Activated CD8-positive, alpha-beta T cell treated with anti-CD3 and anti-CD28 coated beads, Interleukin-2, amount 10 ng/mL, durations not matched to agents 7 days and 5 days (primary cell): ENCODE data around the gene C12orf42. TPM values are rescaled to one million over a fixed set of nuclear protein-coding genes. Genes with fewer than 3 reads are reported as not detected.

Source experiments
- ATAC-seq: fragments of 150-1000 bp; cut with Tn5 transposase; one replicate; pipeline ENCODE4 v1.10.0; 2021; ENCODE audit warnings: moderate library complexity
- CTCF ChIA-PET: fragments of 350-600 bp; sonication (Branson Sonifier 250); formaldehyde crosslinking; loops from one replicate; lab custom pipeline; 2021; ENCODE audit warnings: antibody characterized with exemption; lab: Charles Lee
- POLR2A ChIA-PET: fragments of 350-600 bp; sonication (Branson Sonifier 250); formaldehyde crosslinking; loops from one replicate; lab custom pipeline; 2021; ENCODE audit warnings: antibody characterized with exemption; lab: Charles Lee
- DNase-seq: peaks from one replicate; pipeline ENCODE4 v3.0.0-alpha.2; 2020
- H3K27ac Mint-ChIP-seq: one replicate; pipeline ENCODE4 v1.8.0; 2021; ENCODE audit warnings: mild to moderate bottlenecking, mixed read lengths
- H3K27me3 Mint-ChIP-seq: one replicate; pipeline ENCODE4 v1.8.0; 2021; ENCODE audit warnings: low read depth, mixed read lengths
- H3K36me3 Mint-ChIP-seq: one replicate; pipeline ENCODE4 v1.8.0; 2021; ENCODE audit warnings: low read depth, mixed read lengths
- H3K4me1 Mint-ChIP-seq: one replicate; pipeline ENCODE4 v1.8.0; 2021; ENCODE audit warnings: low read depth, mixed read lengths
- H3K4me3 Mint-ChIP-seq: one replicate; pipeline ENCODE4 v1.8.0; 2021; ENCODE audit warnings: mild to moderate bottlenecking, mixed read lengths
- H3K9me3 Mint-ChIP-seq: one replicate; pipeline ENCODE4 v1.8.0; 2022; ENCODE audit warnings: mixed read lengths; ENCODE audit not compliant: insufficient read depth
- total RNA-seq, 2 experiments: library from RNA; stranded (reverse); gene quantifications; one replicate each; pipeline ENCODE4 v1.2.3, GENCODE V29; 2021

The C12orf42 gene
- total RNA-seq, 2 experiments from 2014 or later = 0.84 to 0.91 TPM

DNA sequence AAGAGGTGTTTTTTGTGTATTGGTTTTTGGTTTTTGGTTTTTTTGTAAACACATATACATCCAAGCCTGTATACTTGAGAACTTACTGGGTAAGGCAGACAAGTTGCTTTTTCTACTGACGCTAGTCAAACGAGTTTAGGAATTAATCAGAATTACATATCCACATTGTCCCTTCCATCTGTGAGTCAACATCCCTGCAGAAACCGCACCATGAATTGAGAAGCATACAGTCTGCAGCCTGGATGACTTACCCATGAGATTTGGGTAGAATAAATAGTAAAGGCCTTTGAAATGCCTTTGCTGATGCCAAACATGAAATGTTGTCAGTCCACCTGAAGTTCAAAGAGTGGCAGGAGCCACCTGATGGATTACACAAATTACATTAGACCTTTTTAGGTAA, 21.4 kb upstream of the C12orf42 start:
- CTCF ChIA-PET = no interaction called here

DNA sequence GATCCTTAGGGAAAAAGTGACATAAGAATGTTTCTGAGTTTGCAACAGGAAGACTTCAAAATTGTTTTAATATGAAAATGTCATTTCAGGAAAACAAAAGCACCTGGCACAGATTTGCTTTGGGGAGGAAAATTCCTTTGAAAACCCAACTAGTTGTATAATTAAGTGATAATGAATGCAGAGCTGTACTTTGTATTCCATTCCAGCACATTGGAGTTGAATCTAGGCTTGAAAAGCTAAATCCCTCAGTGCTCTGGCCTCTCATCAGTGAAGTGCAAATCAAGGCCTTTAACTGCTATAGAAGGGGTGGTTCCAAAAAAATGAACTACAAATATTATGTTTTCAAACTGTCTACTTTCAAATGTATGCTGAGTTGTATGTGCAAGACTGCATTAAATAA, 19.6 kb upstream of the C12orf42 start:
- DNase-seq (no peak), ATAC-seq (no peak)
- ChIA-PET CTCF (no interaction called here), POLR2A (no interaction called here)
- Mint-ChIP-seq H3K4me1 (no peaks in the 10 kb centered on the region), H3K9me3 (peaks cover 3% of the 10 kb centered on the region), H3K27me3 (peaks cover 3% of the 10 kb centered on the region), H3K4me3 (no peak overlapping the region), H3K27ac (no peak overlapping the region), H3K36me3 (no peaks in the 10 kb centered on the region)

More for the DNA sequence above, 21.4 kb upstream of the C12orf42 start:
- no peaks in the 10 kb centered on the region for H3K36me3 Mint-ChIP-seq
- ATAC-seq (no peak), DNase-seq (no peak)
- peaks cover 3% of the 10 kb centered on the region for H3K9me3 Mint-ChIP-seq
- no peak overlapping the region for H3K27ac Mint-ChIP-seq
- no peak overlapping the region for H3K4me3 Mint-ChIP-seq
- H3K4me1 Mint-ChIP-seq = no peaks in the 10 kb centered on the region
- H3K27me3 Mint-ChIP-seq = peaks cover 3% of the 10 kb centered on the region
- POLR2A ChIA-PET = no interaction called here

DNA sequence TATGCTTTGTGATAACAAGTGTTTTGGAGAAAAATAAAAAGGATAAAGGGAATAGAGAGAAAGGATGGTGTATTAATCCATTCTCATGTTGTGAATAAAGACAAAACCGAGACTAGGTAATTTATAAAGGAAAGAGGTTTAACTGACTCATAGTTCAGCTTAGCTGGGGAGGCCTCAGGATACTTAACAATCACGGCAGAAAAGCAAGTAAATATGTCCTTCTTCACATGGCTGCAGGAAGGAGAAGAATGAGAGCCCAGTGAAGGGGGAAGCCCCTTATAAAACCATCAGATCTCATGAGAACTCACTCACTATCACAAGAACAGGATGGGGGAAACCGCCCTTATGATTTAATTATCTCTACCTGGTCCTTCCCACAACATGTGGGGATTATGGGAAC, 18.1 kb upstream of the C12orf42 start:
- no peak overlapping the region for H3K27ac Mint-ChIP-seq
- H3K27me3 Mint-ChIP-seq = no peaks in the 10 kb centered on the region
- H3K4me1 Mint-ChIP-seq = no peaks in the 10 kb centered on the region
- H3K4me3 Mint-ChIP-seq = no peak overlapping the region
- no peak for DNase-seq
- no peak for ATAC-seq
- H3K36me3 Mint-ChIP-seq = no peaks in the 10 kb centered on the region
- peaks cover 3% of the 10 kb centered on the region for H3K9me3 Mint-ChIP-seq
- CTCF ChIA-PET = no interaction called here
- POLR2A ChIA-PET = no interaction called here

DNA sequence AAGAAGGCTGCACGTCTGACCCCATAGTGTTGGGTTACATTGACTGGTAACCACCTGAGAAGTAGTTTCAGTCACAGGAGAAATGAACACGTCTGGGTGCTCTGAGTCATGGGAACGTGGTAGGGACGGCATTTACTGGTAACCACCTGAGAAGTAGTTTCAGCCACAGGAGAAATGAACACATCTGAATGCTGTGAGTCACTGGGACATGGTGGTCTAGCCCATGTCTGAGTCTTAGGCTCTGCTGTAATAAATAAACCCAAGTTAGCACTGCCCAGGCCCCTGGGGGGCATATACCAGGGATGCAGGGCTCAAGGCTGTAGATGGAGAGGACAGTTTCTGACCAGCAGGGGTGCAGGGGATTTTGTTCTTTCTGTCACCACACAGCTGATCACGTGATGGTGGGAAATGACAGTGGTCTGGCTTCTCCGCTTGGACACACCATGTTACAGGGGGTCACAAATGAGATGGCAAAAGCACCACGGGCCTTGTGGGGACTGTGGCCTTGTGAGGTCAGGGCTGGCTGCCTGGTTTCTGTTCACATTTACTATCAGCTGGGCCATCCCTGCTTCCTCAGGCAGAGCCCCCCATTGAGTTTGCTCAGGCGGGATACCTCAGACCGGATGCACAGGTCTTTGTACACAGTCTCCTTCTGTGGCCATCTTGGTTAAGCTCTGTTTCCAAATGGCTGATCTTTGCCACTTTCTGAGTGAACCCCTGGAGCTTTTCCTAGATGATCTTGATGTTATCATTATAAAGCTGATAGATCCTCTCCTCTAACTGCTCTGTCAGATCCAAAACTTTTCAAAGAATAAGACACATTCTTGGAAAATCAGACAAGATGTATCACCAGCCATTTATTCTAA, 9.8 kb upstream of the C12orf42 start:
- H3K27ac Mint-ChIP-seq = peak overlapping the region; percentile 17
- ChIA-PET POLR2A (interaction anchor here (0.6 kb wide), 1 partner anchor 236 kb away, joined by 3 read pairs; no protein-coding TSS in a partner anchor), CTCF (interaction anchor here (0.6 to 0.8 kb wide), 3 partner anchors 9 to 557 kb away, joined by 3 read pairs; partner anchors contain the start of gene C12orf42)
- peaks cover 32% of the 10 kb centered on the region for H3K4me1 Mint-ChIP-seq
- peak; percentile 72 for DNase-seq
- ATAC-seq = peak; percentile 84
- no peak overlapping the region for H3K4me3 Mint-ChIP-seq
- H3K27me3 Mint-ChIP-seq = peaks cover 3% of the 10 kb centered on the region
- no peaks in the 10 kb centered on the region for H3K9me3 Mint-ChIP-seq
- no peaks in the 10 kb centered on the region for H3K36me3 Mint-ChIP-seq

DNA sequence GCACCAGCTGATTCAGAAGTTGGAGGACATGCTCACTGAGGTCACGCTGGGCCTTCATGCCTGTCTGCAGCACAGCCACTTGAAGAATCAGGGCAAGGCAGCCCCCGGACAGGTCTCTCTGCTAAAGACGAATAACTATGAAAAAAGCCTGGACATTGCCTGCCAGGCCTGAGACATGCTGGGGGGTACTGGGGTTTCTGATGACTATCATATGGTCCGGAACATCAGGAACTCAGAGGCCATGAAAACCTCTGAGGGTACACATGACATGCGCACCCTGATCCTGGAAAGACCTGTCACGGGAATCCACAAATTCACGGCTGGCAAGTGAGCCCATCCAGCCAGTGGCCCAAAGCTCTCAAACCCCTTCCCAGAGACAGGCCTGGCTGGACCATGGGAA, 8.8 kb upstream of the C12orf42 start:
- no peak for DNase-seq
- Mint-ChIP-seq H3K4me3 (no peak overlapping the region), H3K27me3 (peaks cover 3% of the 10 kb centered on the region), H3K4me1 (peaks cover 32% of the 10 kb centered on the region), H3K36me3 (no peaks in the 10 kb centered on the region), H3K9me3 (no peaks in the 10 kb centered on the region), H3K27ac (no peak overlapping the region)
- no peak for ATAC-seq
- CTCF ChIA-PET = interaction anchor here (0.9 kb wide), 1 partner anchor 20 kb away, joined by 3 read pairs; no protein-coding TSS in a partner anchor
- POLR2A ChIA-PET = no interaction called here

DNA sequence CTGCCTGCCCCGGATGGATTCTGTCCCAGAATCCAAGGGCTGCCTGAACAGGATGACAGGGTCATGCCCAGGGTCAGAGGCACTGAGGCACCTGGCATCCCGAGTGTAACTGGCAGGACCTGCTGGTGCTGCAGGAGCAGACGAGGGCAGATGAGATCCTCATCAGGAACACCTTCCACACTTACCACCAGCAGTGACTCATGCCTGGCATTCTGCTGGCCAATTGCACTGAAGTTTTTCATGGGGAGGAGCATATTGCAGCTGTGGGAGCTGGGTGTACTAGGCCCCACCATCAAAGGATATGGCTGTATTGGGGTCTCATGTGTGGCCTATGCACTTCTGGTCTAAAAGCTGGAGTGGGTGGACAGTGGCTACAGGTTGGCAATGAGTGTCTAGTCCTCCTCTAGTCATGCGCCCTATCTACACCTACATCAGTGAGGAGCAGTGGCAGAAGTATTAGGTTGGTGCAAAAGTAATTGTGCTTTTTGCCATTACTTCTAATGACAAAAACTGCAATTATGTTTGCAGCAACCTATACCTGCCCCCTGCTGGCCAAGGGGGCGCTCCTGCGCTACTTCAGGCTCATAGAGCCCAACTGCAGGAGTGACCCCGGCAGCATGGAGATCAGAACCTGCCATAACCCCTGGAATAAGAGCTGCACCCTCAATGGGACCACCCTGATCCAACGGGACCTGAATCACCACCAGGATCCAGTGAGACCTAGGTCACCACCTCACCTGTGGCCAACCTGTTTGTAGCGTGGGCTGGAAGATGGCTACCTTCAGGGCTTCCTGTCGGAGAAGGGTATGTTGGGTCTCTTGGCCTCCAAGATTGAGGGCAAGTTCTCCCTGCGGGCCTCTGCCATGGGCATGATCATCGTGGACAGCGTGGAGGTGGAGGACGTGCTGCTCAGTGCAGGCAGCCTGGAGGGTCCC, 8.0 kb upstream of the C12orf42 start:
- POLR2A ChIA-PET = no interaction called here
- peaks cover 3% of the 10 kb centered on the region for H3K27me3 Mint-ChIP-seq
- CTCF ChIA-PET = interaction anchor here (0.9 kb wide), 1 partner anchor 19 kb away, joined by 3 read pairs; no protein-coding TSS in a partner anchor
- no peak for ATAC-seq
- no peaks in the 10 kb centered on the region for H3K9me3 Mint-ChIP-seq
- no peak overlapping the region for H3K4me3 Mint-ChIP-seq
- DNase-seq = peak; percentile 56
- no peak overlapping the region for H3K27ac Mint-ChIP-seq
- H3K36me3 Mint-ChIP-seq = no peaks in the 10 kb centered on the region
- peaks cover 32% of the 10 kb centered on the region for H3K4me1 Mint-ChIP-seq

DNA sequence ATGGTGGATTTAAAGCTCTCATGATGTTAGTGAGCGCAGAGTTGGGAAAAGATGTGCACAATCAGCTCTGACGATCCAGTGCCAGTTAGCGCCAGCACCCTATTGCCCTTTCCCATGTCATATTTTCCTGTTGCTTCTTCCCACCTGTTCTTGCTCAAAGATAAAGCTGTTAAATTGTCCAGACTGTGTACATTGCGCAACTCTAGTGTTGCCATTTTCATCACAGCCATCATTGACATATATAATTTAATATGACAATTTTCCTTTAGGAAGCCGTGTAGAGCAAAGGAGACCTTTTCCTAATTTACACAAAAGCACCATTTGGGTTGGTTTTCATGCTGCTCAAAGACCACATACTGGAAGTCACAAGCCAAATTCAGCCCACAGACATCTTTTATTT, 5.7 kb upstream of the C12orf42 start:
- ATAC-seq = no peak
- ChIA-PET CTCF (interaction anchor here (1.8 kb wide), 1 partner anchor 551 kb away, joined by 3 read pairs; no protein-coding TSS in a partner anchor), POLR2A (no interaction called here)
- peaks cover 32% of the 10 kb centered on the region for H3K4me1 Mint-ChIP-seq
- H3K9me3 Mint-ChIP-seq = no peaks in the 10 kb centered on the region
- no peak overlapping the region for H3K27ac Mint-ChIP-seq
- H3K27me3 Mint-ChIP-seq = peaks cover 8% of the 10 kb centered on the region
- DNase-seq = no peak
- H3K36me3 Mint-ChIP-seq = no peaks in the 10 kb centered on the region
- H3K4me3 Mint-ChIP-seq = no peak overlapping the region

DNA sequence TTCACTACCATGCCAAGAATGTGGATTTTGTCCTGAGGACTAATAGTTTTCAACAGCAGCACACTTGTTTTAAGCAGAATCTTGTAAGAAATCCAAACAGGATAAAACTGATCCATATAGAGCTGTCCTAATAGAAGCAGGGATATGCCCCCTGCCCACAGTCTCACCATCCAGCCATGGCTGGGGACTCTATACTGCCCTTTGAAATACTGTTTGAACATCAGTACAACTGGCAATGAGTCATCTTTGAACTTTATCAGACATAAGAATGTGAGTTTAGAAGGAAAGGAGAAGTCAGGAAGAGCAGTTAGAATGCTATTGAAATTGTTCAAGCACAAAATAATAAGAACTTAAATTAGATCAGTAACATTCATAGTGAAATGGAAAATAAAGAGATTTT, 3.8 kb upstream of the C12orf42 start:
- no peak overlapping the region for H3K4me3 Mint-ChIP-seq
- no peaks in the 10 kb centered on the region for H3K9me3 Mint-ChIP-seq
- peaks cover 17% of the 10 kb centered on the region for H3K27me3 Mint-ChIP-seq
- ChIA-PET POLR2A (no interaction called here), CTCF (no interaction called here)
- H3K36me3 Mint-ChIP-seq = no peaks in the 10 kb centered on the region
- DNase-seq (no peak), ATAC-seq (no peak)
- H3K4me1 Mint-ChIP-seq = peaks cover 28% of the 10 kb centered on the region
- no peak overlapping the region for H3K27ac Mint-ChIP-seq

DNA sequence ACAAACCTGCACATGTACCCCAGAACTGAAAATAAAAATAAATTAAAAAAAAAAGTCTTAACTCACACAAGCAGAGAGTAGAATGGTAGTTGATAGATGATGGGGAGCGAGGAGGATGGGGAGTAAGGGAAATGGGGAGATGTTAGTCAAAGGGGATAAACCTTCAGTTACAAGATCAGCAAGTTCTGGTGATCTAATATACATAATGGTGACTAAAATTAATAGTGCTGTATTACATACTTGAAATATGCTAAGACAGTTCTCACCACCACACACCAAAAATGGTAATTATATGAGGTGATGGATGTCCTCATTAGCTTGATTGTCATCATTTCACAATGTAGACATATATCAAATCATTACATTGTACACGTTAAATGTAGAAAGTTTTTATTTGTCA, 3.2 kb upstream of the C12orf42 start:
- ChIA-PET POLR2A (no interaction called here), CTCF (no interaction called here)
- DNase-seq (no peak), ATAC-seq (no peak)
- peaks cover 26% of the 10 kb centered on the region for H3K4me1 Mint-ChIP-seq
- H3K27ac Mint-ChIP-seq = no peak overlapping the region
- H3K36me3 Mint-ChIP-seq = no peaks in the 10 kb centered on the region
- peaks cover 22% of the 10 kb centered on the region for H3K27me3 Mint-ChIP-seq
- H3K4me3 Mint-ChIP-seq = no peak overlapping the region
- no peaks in the 10 kb centered on the region for H3K9me3 Mint-ChIP-seq

DNA sequence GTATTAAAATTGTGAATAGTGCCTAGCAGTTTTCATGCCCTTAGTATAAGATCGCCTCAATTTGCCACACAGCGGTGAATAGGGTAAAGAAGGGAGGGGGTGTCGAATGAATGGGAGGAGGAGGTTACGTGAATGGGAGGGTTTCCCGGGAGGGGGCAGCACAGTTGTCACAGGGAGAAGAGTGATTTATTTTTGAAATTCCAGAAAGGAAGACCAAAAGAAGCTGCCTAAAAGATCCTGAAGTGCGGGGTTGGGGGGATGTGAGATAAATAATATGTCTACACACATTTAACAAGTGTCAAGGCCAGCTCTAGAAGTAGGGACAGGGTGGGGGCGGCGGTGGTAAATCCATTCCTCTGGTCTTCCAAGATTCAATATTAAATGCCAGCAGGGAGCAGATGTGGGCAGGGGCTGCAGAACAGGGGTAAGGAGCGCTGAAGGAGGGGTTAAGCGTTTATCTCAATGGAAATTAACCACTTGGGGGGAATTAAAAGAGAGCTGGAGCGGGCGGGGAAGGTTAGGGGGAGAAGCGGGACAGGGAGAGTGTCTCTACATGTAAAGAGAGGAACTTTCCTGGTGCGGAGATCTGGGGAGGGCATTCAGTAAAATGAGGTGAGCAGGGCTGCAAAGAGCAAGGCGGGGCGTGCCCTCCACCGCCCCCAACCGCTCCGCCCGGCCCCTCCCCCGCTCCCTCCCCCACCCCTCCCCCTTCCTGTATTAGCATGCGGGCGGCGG, 867 bp downstream of the C12orf42 start:
- CTCF ChIA-PET = interaction anchor here (1.2 to 2.9 kb wide), 3 partner anchors 8 to 545 kb away, joined by 4 to 18 read pairs (median 5); no protein-coding TSS in a partner anchor
- peak overlapping the region; percentile 66 for H3K27ac Mint-ChIP-seq
- no peaks in the 10 kb centered on the region for H3K36me3 Mint-ChIP-seq
- H3K9me3 Mint-ChIP-seq = no peaks in the 10 kb centered on the region
- ATAC-seq = no peak
- peak overlapping the region; percentile 72 for H3K4me3 Mint-ChIP-seq
- peaks cover 27% of the 10 kb centered on the region for H3K27me3 Mint-ChIP-seq
- peaks cover 15% of the 10 kb centered on the region for H3K4me1 Mint-ChIP-seq
- DNase-seq = no peak
- POLR2A ChIA-PET = interaction anchor here (0.9 kb wide), 2 partner anchors 53 to 546 kb away, joined by 3 read pairs; no protein-coding TSS in a partner anchor
